ENCODE measurements around the gene SYNE3. TPM values are rescaled to one million over a fixed set of nuclear protein-coding genes. Genes with fewer than 3 reads are reported as not detected.
A peak's percentile ranks its signal among the peaks of the same experiment; 100 is the strongest.

The SYNE3 gene
- total and polyA plus RNA-seq, 10 of the 15 experiments (the other 5 are each of a cell fraction or from before 2014, with no cell fraction given): 1.4 to 44.1 (median 13.4) TPM

DNA sequence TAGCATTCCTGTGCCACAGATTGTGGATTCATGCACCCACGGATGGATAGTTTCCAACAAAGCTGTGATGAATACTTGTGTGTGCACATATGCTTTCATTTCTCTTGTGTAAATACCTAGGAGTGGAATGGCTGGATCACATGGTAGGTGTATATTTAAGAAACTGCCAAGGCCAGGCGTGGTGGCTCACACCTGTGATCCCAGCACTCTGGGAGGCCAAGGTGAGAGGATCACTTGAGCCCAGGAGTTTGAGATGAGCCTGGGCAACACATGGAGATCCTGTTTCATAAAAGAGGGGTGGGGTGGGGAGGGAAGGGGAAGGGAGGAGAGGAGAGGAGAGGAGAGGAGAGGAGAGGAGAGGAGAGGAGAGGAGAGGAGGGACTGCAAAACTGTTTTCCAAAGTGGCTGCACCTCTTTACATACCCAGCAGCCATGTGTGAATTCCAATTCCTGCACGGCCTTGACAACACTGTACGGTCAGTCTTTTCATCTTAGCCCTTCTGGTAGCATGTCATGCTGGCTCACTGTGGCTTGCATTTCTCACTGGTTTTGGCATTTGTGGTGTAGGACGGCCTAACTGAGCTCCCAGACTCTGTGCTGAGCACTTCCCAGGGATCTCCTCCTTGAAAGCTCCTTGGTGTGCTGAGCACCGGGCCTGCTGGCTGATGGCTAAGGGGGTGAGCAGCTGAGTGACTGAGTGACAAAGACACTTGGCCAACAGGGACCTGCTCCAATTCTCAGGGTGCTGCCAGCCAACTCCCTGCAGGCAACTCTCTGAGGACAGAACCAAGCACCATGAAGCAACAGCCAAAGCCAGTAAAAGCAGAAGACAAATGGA lies 27.9 kb downstream of the SYNE3 start:
- 68% methylated on average over 6 of the region's 6 CpGs for WGBS (ENCODE audit: insufficient coverage, insufficient replicate concordance, low lambda C conversion rate, missing lambda C conversion rate)
- no peaks in the 10 kb centered on the region for H3K27me3 ChIP-seq (replicated peaks in 1 of 2; ENCODE audit: control insufficient read depth in 2 of 2, insufficient read depth in 2 of 2, low read length in 1 of 2)
- peaks cover 1 to 7% of the 10 kb centered on the region in 2 experiments; a peak in 2 of 4 replicates for H3K36me3 ChIP-seq (ENCODE audit: control insufficient read depth in 2 of 2, insufficient read depth in 2 of 2, low read length in 1 of 2)
- intact Hi-C loops (cut with micrococcal nuclease; ENCODE audit: unreplicated experiment) (no loop called here), in situ Hi-C loops (cut with MboI) (no loop called here)
- peaks cover 57% of the 10 kb centered on the region for H3K79me2 ChIP-seq (ENCODE audit: control insufficient read depth, insufficient read depth, low read length)
- peaks cover 12% of the 10 kb centered on the region for H3K4me1 ChIP-seq (ENCODE audit: control insufficient read depth, insufficient read depth, low read length)
- no TSS peak for BruUV-seq (replicated peaks)
- H4K20me1 ChIP-seq (ENCODE audit: control insufficient read depth, insufficient read depth): no peaks in the 10 kb centered on the region
- DNase-seq (ENCODE audit: low read depth, low spot score): no peak
- no peaks in the 10 kb centered on the region; the same call in 1 of the 3 replicates for H3K9me3 ChIP-seq (replicated peaks; ENCODE audit: control insufficient read depth, insufficient read depth, low read length)
- H3K9ac ChIP-seq (ENCODE audit: control insufficient read depth, insufficient read depth, low read length): no peak overlapping the region
- RAD21 ChIA-PET (ENCODE audit: unreplicated experiment): no interaction called here
- no peak overlapping the region for H3K4me3 ChIP-seq
- no peak overlapping the region for H3K27ac ChIP-seq (ENCODE audit: control insufficient read depth, insufficient read depth)
- no peak for FAIRE-seq
- SMC1A ChIA-PET (ENCODE audit: uncharacterized antibody, unreplicated experiment): interaction anchor here (0.9 to 8.8 kb wide), 3 partner anchors 9 to 35 kb away, joined by 3 to 64 read pairs (median 30); no protein-coding TSS in a partner anchor
- TF ChIP-seq FOS (IDR thresholded peaks at IDR 0.05; ENCODE audit: borderline replicate concordance, extremely low read depth, insufficient read length): no peak
- no peak for TF ChIP-seq STAT1 (conservative IDR thresholded peaks at IDR 0.05)
- no peak for TF ChIP-seq ZNF687 (IDR thresholded peaks at IDR 0.05)
- TF ChIP-seq SMAD1 (IDR thresholded peaks at IDR 0.05; ENCODE audit: low read depth, partially characterized antibody): no peak
- TF ChIP-seq, protein P1, sequence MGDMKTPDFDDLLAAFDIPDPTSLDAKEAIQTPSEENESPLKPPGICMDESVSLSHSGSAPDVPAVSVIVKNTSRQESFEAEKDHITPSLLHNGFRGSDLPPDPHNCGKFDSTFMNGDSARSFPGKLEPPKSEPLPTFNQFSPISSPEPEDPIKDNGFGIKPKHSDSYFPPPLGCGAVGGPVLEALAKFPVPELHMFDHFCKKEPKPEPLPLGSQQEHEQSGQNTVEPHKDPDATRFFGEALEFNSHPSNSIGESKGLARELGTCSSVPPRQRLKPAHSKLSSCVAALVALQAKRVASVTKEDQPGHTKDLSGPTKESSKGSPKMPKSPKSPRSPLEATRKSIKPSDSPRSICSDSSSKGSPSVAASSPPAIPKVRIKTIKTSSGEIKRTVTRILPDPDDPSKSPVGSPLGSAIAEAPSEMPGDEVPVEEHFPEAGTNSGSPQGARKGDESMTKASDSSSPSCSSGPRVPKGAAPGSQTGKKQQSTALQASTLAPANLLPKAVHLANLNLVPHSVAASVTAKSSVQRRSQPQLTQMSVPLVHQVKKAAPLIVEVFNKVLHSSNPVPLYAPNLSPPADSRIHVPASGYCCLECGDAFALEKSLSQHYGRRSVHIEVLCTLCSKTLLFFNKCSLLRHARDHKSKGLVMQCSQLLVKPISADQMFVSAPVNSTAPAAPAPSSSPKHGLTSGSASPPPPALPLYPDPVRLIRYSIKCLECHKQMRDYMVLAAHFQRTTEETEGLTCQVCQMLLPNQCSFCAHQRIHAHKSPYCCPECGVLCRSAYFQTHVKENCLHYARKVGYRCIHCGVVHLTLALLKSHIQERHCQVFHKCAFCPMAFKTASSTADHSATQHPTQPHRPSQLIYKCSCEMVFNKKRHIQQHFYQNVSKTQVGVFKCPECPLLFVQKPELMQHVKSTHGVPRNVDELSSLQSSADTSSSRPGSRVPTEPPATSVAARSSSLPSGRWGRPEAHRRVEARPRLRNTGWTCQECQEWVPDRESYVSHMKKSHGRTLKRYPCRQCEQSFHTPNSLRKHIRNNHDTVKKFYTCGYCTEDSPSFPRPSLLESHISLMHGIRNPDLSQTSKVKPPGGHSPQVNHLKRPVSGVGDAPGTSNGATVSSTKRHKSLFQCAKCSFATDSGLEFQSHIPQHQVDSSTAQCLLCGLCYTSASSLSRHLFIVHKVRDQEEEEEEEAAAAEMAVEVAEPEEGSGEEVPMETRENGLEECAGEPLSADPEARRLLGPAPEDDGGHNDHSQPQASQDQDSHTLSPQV (IDR thresholded peaks at IDR 0.05): no peak
- no peak for TF ChIP-seq TARDBP (IDR thresholded peaks at IDR 0.05; ENCODE audit: borderline replicate concordance)
- no peak for TF ChIP-seq SREBF1 (IDR thresholded peaks at IDR 0.05; ENCODE audit: low read length)
- H3K4me2 ChIP-seq (ENCODE audit: control insufficient read depth, insufficient read depth): no peak overlapping the region
- CTCF ChIA-PET: interaction anchor here (0.6 to 1.6 kb wide), 3 partner anchors 7 to 48 kb away, joined by 3 to 5 read pairs (median 3); no protein-coding TSS in a partner anchor
- ATAC-seq: peak; percentile 26
- POLR2A ChIA-PET: interaction anchor here (1.7 to 1.8 kb wide), 2 partner anchors 11 to 25 kb away, joined by 4 to 5 read pairs; no protein-coding TSS in a partner anchor
- no peak overlapping the region for H2AFZ ChIP-seq (ENCODE audit: control insufficient read depth, low read depth, low read length)

Data from GM12878 (cell line).